Left lung (tissue), 10 donors: Measurements from ENCODE around the gene ASCL5. TPM values are rescaled to one million over a fixed set of nuclear protein-coding genes. Genes with fewer than 3 reads are reported as not detected.
A peak's percentile ranks its signal among the peaks of the same experiment; 100 is the strongest.

Experiments
- ATAC-seq: fragments of 200-7000 bp; cut with Tn5 transposase; one replicate; pipeline ENCODE4 v1.9.1; 2020; ENCODE audit warnings: moderate library complexity
- DNase-seq, 4 donors: peaks; one replicate each; pipeline ENCODE4 v3.0.0-alpha.2; 2013 to 2020
- H3K27ac ChIP-seq, 2 donors: fragments of 200-600 bp; sonication (generic) in 1 of 2; one replicate each; pipeline versions ENCODE4 v1.5.0 to v1.8.0; 2020 to 2021
- H3K27me3 ChIP-seq, 2 donors: fragments of 200-600 bp; sonication (generic) in 1 of 2; one replicate each; pipeline versions ENCODE4 v1.5.0 to v1.8.0; 2020 to 2021
- H3K36me3 ChIP-seq, 2 donors: fragments of 200-600 bp; sonication (generic) in 1 of 2; one replicate each; pipeline versions ENCODE4 v1.5.0 to v1.8.0; 2020 to 2021
- H3K4me1 ChIP-seq, 2 donors: fragments of 200-600 bp; one replicate each; pipeline ENCODE4 v1.8.0; 2021
- H3K4me3 ChIP-seq, 2 donors: fragments of 200-600 bp; sonication (generic) in 1 of 2; one replicate each; pipeline versions ENCODE4 v1.5.0 to v1.8.0; 2020 to 2021; ENCODE audit warnings: mild to moderate bottlenecking in 1 of 2
- H3K9me3 ChIP-seq, 2 donors: fragments of 200-600 bp; sonication (generic) in 1 of 2; one replicate each; pipeline versions ENCODE4 v1.5.0 to v1.8.0; 2020 to 2021
- intact Hi-C, 2 donors: fragments of 100-400 bp; cut with DNase I; formaldehyde crosslinking; loops; one replicate each; pipeline versions ENCODE4 v1.11.2 to v1.14.2; 2022
- polyA plus RNA-seq, 6 donors: library from polyadenylated mRNA; unstranded; fragments of 120-200 nt; gene quantifications; one replicate each; pipeline ENCODE4 v1.2.1, GENCODE V29; 2013; ENCODE audit not compliant: insufficient read length in 6 of 6
- total RNA-seq, 2 donors: library from RNA; stranded (reverse); fragmentation: NEBNext Ultra II Directional; extraction: Animal tissue kit (Norgen Biotek cat#: 25700); gene quantifications; one replicate each; pipeline ENCODE4 v1.2.1, GENCODE V29; 2021
- TF ChIP-seq, protein P1 (sequence below), 2 donors: fragments of 200-600 bp; sonication (generic) in 1 of 2; IDR thresholded peaks; one replicate each; pipeline versions ENCODE4 v1.5.0 to v1.8.0; 2021; ENCODE audit warnings: antibody characterized with exemption in 2 of 2
- donor health status: DM: no; HTN: yes; CAD: no.
- donor health status: DM: no; HTN: no; CAD: no.

ASCL5 gene
- total and polyA plus RNA-seq, 8 donors: 0.21 to 1.0 (median 0.58) TPM

DNA sequence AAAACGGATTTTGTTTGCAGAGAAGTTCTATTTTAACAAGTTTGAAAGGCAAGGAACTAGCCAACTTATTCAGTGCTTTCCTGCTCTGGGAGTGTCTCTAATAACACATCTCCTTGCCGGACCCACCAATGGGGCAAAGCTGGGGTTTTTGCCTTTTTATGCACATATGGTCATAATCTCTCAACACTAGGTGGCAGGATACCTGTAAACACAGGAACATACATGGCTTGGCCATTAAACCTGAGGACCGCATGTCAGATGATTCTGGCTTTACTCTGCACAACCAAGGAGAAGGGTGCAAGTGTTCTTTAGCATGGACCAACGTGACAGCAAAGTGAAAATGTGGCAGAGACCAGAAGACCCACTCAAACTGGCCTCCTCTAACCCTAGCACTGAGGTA, 22.4 kb upstream of the ASCL5 start:
- DNase-seq (no peak), ATAC-seq (peak; percentile 23)
- intact Hi-C loops: no loop called here
- TF ChIP-seq, protein P1, sequence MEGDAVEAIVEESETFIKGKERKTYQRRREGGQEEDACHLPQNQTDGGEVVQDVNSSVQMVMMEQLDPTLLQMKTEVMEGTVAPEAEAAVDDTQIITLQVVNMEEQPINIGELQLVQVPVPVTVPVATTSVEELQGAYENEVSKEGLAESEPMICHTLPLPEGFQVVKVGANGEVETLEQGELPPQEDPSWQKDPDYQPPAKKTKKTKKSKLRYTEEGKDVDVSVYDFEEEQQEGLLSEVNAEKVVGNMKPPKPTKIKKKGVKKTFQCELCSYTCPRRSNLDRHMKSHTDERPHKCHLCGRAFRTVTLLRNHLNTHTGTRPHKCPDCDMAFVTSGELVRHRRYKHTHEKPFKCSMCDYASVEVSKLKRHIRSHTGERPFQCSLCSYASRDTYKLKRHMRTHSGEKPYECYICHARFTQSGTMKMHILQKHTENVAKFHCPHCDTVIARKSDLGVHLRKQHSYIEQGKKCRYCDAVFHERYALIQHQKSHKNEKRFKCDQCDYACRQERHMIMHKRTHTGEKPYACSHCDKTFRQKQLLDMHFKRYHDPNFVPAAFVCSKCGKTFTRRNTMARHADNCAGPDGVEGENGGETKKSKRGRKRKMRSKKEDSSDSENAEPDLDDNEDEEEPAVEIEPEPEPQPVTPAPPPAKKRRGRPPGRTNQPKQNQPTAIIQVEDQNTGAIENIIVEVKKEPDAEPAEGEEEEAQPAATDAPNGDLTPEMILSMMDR (IDR thresholded peaks at IDR 0.05): no peak
- H3K27me3 ChIP-seq: no peaks in the 10 kb centered on the region
- H3K4me1 ChIP-seq: peaks cover 6 to 12% of the 10 kb centered on the region in 2 donors
- H3K4me3 ChIP-seq: no peak overlapping the region
- H3K27ac ChIP-seq: no peak overlapping the region
- peaks cover 0 to 46% of the 10 kb centered on the region in 2 donors for H3K36me3 ChIP-seq
- H3K9me3 ChIP-seq: no peaks in the 10 kb centered on the region

DNA sequence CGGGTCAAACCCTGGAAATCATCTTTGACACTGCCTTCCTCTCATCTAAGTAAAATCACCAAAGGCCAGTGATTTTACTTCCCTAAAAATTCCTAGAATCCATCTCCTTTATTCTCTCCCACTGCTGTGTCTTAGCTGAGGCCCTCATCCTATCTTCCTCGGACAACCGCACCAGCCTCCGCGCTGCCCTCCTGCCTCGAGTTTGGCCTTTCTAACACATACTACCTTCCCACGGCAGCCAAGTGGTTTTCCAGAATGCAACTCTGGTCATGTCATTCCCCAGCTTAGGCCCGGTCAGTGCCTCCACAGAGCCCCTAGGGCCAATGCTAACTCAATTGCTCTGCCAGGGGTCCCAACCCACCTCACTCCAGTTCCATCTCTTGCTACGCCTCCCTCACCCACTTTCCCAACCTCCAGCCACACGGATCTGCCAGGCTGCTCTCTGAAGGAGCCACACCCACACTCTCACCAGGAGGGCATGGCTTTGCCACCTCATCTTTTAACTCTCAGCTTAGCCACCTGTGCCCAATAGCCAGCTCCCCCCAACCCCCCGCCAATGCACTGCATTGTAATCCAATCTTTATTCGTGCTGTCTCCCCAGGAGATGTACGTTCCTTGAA, 20.5 kb upstream of the ASCL5 start:
- H3K4me1 ChIP-seq: no peaks in the 10 kb centered on the region
- TF ChIP-seq, protein P1 (IDR thresholded peaks at IDR 0.05): no peak
- peaks cover 0 to 65% of the 10 kb centered on the region in 2 donors for H3K36me3 ChIP-seq
- H3K27ac ChIP-seq: no peak overlapping the region
- intact Hi-C loops: no loop called here
- ATAC-seq (peak; percentile 18), DNase-seq (no peak)
- no peak overlapping the region for H3K4me3 ChIP-seq
- H3K9me3 ChIP-seq: no peaks in the 10 kb centered on the region
- no peaks in the 10 kb centered on the region for H3K27me3 ChIP-seq

DNA sequence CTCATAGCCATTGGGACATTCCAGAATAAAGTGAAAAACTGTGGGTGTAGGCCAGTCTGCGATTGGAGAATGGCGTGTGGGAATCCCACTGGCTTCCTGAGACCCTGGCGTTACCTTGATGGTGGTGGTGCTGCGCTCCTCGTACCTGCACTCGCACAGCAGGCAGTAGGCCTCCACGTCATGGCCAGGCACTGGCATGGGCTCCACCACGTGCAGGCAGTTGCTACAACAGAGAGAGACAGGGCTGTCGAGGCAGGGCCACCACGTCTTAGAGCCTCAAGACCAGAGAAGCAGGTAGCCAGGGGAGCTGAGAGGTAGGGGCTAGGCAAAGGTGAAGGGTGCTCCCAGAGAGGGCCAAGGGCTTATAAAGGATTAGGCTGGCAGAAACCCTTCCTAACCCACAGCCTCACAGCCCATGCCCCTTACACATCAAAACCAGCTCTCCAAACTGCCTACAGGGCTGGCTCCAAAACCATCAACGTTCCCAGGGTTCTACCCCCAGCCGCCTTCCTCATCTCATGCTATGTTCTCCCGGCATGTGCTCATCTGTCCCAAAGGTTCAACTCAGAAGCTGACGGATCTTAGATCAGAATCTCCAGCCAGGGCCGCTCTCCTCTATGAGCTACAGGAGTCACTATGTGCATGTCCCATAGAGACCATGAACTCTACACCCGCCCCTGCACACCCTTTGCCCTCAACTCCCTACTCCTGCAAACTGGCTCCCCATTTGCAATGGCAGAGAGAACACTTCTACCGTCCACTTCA, 19.8 kb upstream of the ASCL5 start:
- DNase-seq (no peak), ATAC-seq (no peak)
- Histone ChIP-seq H3K4me3 (no peak overlapping the region), H3K9me3 (no peaks in the 10 kb centered on the region), H3K4me1 (no peaks in the 10 kb centered on the region), H3K27ac (no peak overlapping the region), H3K27me3 (no peaks in the 10 kb centered on the region), H3K36me3 (peaks cover 0 to 72% of the 10 kb centered on the region in 2 donors)
- intact Hi-C loops: no loop called here
- TF ChIP-seq, protein P1 (IDR thresholded peaks at IDR 0.05): no peak

DNA sequence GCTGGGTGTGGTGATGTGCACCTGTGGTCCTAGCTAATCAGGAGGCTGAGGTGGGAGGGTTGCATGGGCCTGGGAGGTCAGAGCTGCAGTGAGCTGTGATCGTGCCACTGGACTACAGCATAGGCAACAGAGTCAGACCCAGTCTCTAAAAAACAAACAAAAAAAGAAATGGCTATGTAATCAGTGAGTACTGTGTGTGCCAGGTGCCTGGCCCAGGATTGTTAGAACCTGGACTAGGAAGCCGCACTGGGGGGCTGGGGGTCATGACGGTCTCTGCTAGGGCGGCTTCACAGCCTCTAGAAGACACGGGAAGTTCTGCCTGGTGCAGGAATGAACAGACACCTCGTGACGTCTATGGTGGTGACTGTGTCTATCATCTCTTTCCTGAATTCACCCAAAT, 18.8 kb upstream of the ASCL5 start:
- no peak overlapping the region for H3K4me3 ChIP-seq
- intact Hi-C loops: no loop called here
- TF ChIP-seq, protein P1 (IDR thresholded peaks at IDR 0.05): no peak
- H3K4me1 ChIP-seq: no peaks in the 10 kb centered on the region
- H3K36me3 ChIP-seq: peaks cover 0 to 77% of the 10 kb centered on the region in 2 donors
- no peak for DNase-seq
- no peaks in the 10 kb centered on the region for H3K27me3 ChIP-seq
- no peaks in the 10 kb centered on the region for H3K9me3 ChIP-seq
- ATAC-seq: no peak
- no peak overlapping the region for H3K27ac ChIP-seq

DNA sequence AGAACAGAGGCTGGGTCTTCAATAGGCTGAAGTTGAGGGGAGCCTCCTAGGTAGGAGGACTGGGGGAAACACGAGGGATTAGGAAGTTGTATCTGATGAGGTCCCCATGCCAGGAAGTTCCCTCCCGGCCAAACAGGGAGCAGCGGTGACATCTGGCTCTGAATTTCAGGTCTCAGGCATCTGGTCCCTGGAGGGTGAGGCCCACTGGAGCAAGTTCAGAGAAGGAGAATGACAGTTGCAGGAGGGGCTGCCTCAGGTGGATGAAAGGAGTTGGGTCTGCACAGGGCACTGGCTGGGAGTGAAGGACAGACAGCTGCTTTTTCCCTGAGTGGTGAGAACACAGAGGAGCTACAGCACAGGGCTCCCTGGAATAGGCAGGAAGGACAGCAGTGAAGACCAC, 18.1 kb upstream of the ASCL5 start:
- H3K4me1 ChIP-seq: no peaks in the 10 kb centered on the region
- H3K27ac ChIP-seq: no peak overlapping the region
- peaks cover 0 to 84% of the 10 kb centered on the region in 2 donors for H3K36me3 ChIP-seq
- TF ChIP-seq, protein P1 (IDR thresholded peaks at IDR 0.05): no peak
- no peak overlapping the region for H3K4me3 ChIP-seq
- ATAC-seq: no peak
- DNase-seq: no peak
- no peaks in the 10 kb centered on the region for H3K27me3 ChIP-seq
- H3K9me3 ChIP-seq: no peaks in the 10 kb centered on the region
- intact Hi-C loops: no loop called here
